HFF-Myc (cell line): Measurements from ENCODE around the gene EXOC4.

ENCODE experiments used
- DNase-seq: peaks from one replicate; pipeline ENCODE4 v3.0.0-alpha.2; 2011; ENCODE audit warnings: low read depth; ENCODE audit errors: extremely low read depth
- H3K4me3 ChIP-seq: replicated peaks from 2 replicates; pipeline ENCODE4 v1.5.1; 2011; ENCODE audit warnings: low read depth, mild to moderate bottlenecking, control low read depth, low read length
- CTCF ChIP-seq: IDR thresholded peaks from 2 replicates; pipeline ENCODE4 v1.5.1; 2012; ENCODE audit warnings: mild to moderate bottlenecking, low read depth, low read length, control low read depth; ENCODE audit errors: missing control alignments

The EXOC4 gene

GRCh38 chr7:133911724-133912123, 658.8 kb downstream of the EXOC4 start:
- H3K4me3 ChIP-seq: no peak overlapping the region
- TF ChIP-seq CTCF: no peak
- DNase-seq: no peak

DNA sequence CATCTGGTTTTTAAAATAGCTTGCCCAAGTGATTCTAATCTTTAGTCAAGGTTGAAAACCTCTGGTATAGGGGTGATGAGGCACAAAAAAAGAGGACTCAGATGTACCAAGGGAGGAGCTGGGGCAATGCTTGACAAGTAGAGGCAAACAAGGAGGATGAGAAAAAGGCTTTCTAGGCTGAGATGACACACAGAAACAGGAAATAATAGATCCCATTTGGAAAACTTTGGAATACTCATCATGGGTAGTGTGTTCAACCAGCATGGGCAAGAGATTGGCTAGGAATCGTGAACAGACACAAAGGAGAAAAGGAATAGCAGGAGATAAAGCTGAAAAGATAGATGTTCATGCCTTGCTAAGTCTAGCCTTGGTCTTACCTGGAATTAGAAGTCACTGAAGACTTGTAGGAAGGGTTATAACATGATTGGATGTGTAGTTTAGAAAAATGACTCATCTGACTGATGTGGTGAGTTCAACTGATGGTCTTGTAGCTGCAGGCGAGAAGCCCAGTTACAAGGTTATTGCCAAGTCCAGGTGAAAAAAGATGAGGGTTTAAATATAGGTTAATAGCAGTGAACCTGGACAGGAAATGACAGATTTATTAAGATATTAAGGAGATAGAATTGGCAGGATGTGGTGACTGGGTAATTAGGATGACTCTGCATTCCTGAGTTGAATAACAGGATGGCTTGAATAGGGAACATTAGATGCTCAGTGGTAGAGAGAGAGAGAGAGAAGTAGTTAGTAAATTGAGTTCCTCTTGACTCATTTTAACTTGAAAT, 660.2 kb downstream of the EXOC4 start:
- TF ChIP-seq CTCF: no peak
- H3K4me3 ChIP-seq: no peak overlapping the region
- peak; percentile 5 for DNase-seq

DNA sequence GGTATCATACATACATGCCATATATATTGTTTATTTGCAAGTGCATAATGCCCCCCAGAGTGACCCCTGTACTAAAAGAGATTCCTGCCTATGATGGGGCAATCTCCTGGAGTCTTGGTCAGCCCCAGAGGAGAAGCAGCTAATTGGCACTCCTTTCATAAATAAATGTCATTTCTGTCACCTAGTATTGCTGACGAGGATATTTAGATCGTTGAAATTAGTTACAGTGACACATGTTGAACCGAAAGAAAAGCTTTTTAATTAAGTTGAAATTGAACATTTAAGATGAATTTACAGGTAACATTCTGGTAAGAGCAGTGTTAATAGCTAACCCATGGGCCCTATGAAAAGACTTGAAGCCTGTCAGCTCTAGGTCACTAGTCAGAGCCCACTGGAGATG, 663.7 kb downstream of the EXOC4 start:
- DNase-seq: no peak
- H3K4me3 ChIP-seq: no peak overlapping the region

DNA sequence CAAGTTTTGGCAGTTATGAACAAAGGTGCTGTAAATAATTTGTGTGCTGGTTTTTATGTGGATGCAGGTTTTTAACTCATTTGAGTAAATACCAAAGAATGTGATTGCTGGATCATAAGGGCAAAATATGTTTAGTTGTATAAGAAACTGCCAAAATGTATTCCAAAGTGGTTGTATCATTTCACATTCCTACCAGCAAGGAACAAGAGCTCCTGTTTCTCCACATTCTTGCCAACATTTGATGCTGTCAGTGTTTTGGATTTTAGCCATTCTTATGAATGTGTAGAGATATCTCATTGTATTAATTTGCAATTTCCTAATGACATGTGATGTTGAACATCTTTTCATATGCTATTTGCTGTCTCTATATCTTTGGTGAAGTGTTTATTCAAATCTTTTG, 666.9 kb downstream of the EXOC4 start:
- TF ChIP-seq CTCF: no peak
- no peak overlapping the region for H3K4me3 ChIP-seq
- DNase-seq: no peak

More for the DNA sequence above, 663.7 kb downstream of the EXOC4 start:
- no peak for TF ChIP-seq CTCF

- TF ChIP-seq CTCF: no peak
- H3K4me3 ChIP-seq: no peak overlapping the region
- no peak for DNase-seq
These were observed 668.8 kb downstream of the EXOC4 start for GRCh38 chr7:133921635-133922182.

DNA sequence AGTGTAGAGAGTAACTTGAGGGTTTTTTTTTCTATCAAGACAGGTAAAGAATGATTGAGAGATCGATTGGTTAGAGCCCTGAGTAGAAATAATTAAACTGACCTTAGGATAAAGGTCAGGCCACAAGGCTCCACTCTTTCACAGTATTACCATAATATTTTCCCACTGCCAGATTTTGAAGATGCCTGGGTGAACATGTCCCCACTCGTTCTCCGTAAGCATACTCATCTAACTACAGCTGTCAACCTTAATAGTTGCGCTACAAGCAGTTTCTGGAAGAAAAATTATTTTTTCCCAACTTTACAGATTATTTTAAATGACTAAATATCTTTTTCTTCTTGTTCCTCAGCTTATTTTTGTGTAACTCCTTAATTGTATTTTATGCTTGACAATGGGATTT, 671.1 kb downstream of the EXOC4 start:
- no peak overlapping the region for H3K4me3 ChIP-seq
- no peak for DNase-seq
- no peak for TF ChIP-seq CTCF
